ENCODE measurements around the gene FOXD1. TPM values are rescaled to one million over a fixed set of nuclear protein-coding genes. Genes with fewer than 3 reads are reported as not detected.

Gene FOXD1
- total and polyA plus RNA-seq, 2 of the 8 experiments (the other 6 are each of a cell fraction or from before 2014, with no cell fraction given) = 0.11 to 1.1 TPM

- 72% methylated on average over 1 of the region's 1 CpG; no CpG with 5 or more reads in 1 of the 2 experiments for WGBS, 2 experiments (ENCODE audit: extremely low coverage in 1 of 2, insufficient coverage in 1 of 2, insufficient read length in 1 of 2, insufficient replicate concordance in 2 of 2, low coverage in 1 of 2, low lambda C conversion rate in 2 of 2, missing lambda C conversion rate in 1 of 2)
- Histone ChIP-seq H4K8ac (ENCODE audit: extremely low read depth, insufficient read depth, low read length) (no peak overlapping the region), H3K27ac (ENCODE audit: low read depth, low read length) (no peak overlapping the region), H3K23ac (ENCODE audit: insufficient read length) (no peak overlapping the region), H3K27me3 (replicated peaks in 1 of 4; ENCODE audit: control insufficient read depth in 3 of 4, extremely low read depth in 1 of 4, insufficient read depth in 3 of 4, low read length in 3 of 4) (peaks cover 49 to 70% (median 60%) of the 10 kb centered on the region in 4 experiments), H3K4me2 (ENCODE audit: insufficient read depth in 1 of 2, low read depth in 2 of 2, low read length in 2 of 2) (no peak overlapping the region), H3K18ac (ENCODE audit: extremely low read depth, low read length) (no peak overlapping the region), H2AK5ac (ENCODE audit: low read depth, low read length) (no peak overlapping the region), H2BK5ac (ENCODE audit: low read depth, low read length) (no peak overlapping the region), H3K4ac (replicated peaks; ENCODE audit: insufficient read length, low read depth, low read length) (no peak overlapping the region), H3K9ac (replicated peaks in 1 of 4; ENCODE audit: extremely low read depth in 1 of 4, low read depth in 3 of 4, low read length in 3 of 4) (no peak overlapping the region), H2BK120ac (replicated peaks; ENCODE audit: low read depth, low read length) (no peak overlapping the region), H2BK20ac (ENCODE audit: low read length) (no peak overlapping the region), H3K56ac (replicated peaks; ENCODE audit: insufficient read length, low read depth, low read length) (no peak overlapping the region), H2BK12ac (ENCODE audit: low read depth, low read length) (no peak overlapping the region), H3K79me2 (ENCODE audit: control insufficient read depth in 1 of 2, insufficient read depth in 2 of 2, low read length in 2 of 2) (no peaks in the 10 kb centered on the region), H3K79me1 (ENCODE audit: low read depth, low read length) (no peaks in the 10 kb centered on the region), H4K20me1 (replicated peaks in 1 of 2; ENCODE audit: control insufficient read depth in 1 of 2, insufficient read depth in 2 of 2, low read length in 2 of 2) (peaks cover 3 to 4% of the 10 kb centered on the region in 2 experiments), H2AFZ (ENCODE audit: low read length) (no peak overlapping the region), H3K4me1 (replicated peaks in 1 of 4; ENCODE audit: control insufficient read depth in 3 of 4, insufficient read depth in 4 of 4, low read length in 3 of 4) (peaks cover 0 to 4% (median 4%) of the 10 kb centered on the region in 4 experiments; a peak in 5 of 7 replicates), H3K14ac (ENCODE audit: insufficient read length) (no peak overlapping the region), H2BK15ac (ENCODE audit: low read length) (no peak overlapping the region), H3K36me3 (ENCODE audit: control insufficient read depth in 2 of 4, insufficient read depth in 4 of 4, low read length in 3 of 4) (no peaks in the 10 kb centered on the region; a peak in 1 of 8 replicates), H3K9me3 (ENCODE audit: insufficient read depth in 2 of 2, low read depth in 1 of 2, low read length in 1 of 2) (no peaks in the 10 kb centered on the region), H4K91ac (replicated peaks; ENCODE audit: insufficient read length, low read length) (no peak overlapping the region), H4K5ac (ENCODE audit: insufficient read length, low read depth, low read length) (no peak overlapping the region), H3K23me2 (ENCODE audit: low read depth, low read length) (peaks cover 6% of the 10 kb centered on the region; the same call in 1 of the 2 replicates), H3K4me3 (ENCODE audit: extremely low read depth in 1 of 4, insufficient read depth in 2 of 4, low read depth in 3 of 4, low read length in 4 of 4) (no peak overlapping the region)
- no peak for FAIRE-seq
- ChIA-PET POLR2A (ENCODE audit: partially characterized antibody) (interaction anchor here (0.6 kb wide), 1 partner anchor 30 kb away, joined by 3 read pairs; no protein-coding TSS in a partner anchor), CTCF (ENCODE audit: partially characterized antibody) (interaction anchor here (0.8 to 2.2 kb wide), 3 partner anchors 12 to 17 kb away, joined by 3 to 9 read pairs (median 3); no protein-coding TSS in a partner anchor)
- no peak for TF ChIP-seq USF2 (IDR thresholded peaks at IDR 0.05; ENCODE audit: low read length)
- no peak for TF ChIP-seq POLR2AphosphoS5 (IDR thresholded peaks at IDR 0.05; ENCODE audit: low read depth, low read length)
- no peak for TF ChIP-seq SIX5 (IDR thresholded peaks at IDR 0.05; ENCODE audit: low read depth, low read length)
- no peak for TF ChIP-seq SIRT6 (IDR thresholded peaks at IDR 0.05; ENCODE audit: low read length)
- TF ChIP-seq GABPA (IDR thresholded peaks at IDR 0.05; ENCODE audit: borderline replicate concordance, insufficient read depth, low read length) = no peak
- no peak for TF ChIP-seq KDM4A (IDR thresholded peaks at IDR 0.05; ENCODE audit: low read depth, low read length, severe bottlenecking)
- DNase-seq (ENCODE audit: low read depth in 1 of 2, low spot score in 2 of 2) = no peak
Measured at GRCh38 chr5:73434461-73434860, 14.1 kb downstream of the FOXD1 start.

Measured in H1 (cell line).